HTERT RPE-1 (cell line): ENCODE results near the gene RAB12.
"Not testable (repeated sequence)": the region's sequence is repeated elsewhere in the genome, so short reads cannot be mapped to it uniquely, and the experiment has no call there.

ENCODE experiments used
- in situ Hi-C: fragments of 300-500 bp; cut with MboI; formaldehyde crosslinking; loops from 4 replicates; pipeline ENCODE4 v1.14.3; 2020; ENCODE audit warnings: low sequenced_read_pairs

The RAB12 gene

DNA sequence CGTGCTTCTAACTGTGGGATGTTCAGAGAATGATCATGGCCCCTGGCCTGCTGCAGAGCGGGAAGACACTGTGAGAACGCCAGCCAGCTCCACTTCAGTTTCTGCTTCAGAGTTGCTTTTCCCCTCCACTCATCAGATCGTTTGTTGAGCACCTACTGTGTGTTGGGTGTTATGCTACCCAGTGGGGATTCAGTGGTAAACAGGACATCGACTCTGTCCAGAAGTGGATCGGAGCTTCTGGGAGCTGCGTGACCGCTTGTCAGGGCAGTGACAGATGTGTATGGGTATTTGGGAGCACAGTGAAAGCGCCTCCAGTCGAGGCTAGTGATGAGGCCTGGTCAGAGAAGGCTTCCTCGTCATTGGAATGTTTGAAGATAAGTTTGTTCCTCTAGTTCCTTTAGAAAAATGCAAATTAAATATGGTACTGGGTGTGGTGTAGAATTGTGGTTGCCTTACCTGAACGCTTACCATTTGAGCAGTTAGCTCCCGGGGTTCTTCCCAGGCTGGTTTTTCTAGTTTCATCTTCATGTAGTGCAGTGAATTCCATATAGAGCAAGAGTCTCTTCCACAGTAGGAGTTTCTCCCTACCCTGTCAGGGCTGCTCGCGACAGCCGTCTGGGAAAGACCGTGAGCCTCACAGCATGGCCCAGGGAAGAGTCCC is 2.8 kb downstream of the RAB12 start:
- in situ Hi-C loops = no loop called here

DNA sequence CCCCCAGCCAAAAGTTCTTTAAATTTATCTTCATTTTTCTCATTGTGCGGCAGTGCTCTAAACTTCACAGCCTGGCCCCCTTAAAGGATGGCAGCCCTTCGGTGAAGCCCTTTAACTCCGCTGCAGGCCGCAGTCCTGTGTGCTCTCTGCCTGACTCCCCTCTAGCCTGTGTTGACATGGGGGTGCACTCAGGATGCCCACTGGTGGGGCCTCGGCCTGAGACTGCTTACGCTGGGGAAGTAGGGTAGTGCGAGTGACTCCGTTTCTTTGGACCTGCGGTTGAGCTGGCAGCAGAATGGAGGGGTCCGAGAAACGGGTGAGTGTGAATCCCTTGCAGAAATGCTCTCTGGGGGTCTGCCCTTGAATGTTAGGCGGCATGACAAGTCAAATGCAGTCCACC is 5.6 kb downstream of the RAB12 start:
- in situ Hi-C loops = no loop called here

DNA sequence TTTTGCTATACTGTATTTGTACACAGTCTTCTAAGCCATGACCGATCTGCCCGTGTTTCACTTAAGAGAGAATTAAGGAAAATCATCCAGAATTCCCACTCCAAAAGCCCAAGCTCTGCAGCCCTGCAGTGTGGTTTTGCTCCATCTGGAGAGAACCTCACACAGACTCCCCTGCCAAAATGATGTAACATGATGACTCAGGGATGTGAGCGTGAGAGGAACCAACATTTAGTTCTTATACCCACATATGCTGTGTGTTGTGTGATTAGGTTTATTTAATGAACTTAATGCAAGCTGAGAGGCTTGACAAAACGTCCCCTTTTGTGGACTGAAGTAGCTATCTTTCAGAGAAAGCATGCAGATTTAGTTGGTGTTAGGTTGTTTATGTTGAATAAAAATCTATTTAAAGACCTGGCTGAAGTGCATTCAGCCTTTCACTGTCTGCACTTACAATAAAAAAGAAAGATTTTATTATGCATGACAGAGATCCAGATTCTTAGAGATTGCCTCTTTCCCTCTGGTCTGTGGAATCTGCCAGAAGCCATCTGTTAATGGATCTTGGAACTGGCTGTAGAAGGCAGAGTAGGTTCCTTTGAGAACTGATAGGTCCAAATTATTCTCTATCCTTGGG is 6.3 kb downstream of the RAB12 start:
- in situ Hi-C loops = no loop called here

DNA sequence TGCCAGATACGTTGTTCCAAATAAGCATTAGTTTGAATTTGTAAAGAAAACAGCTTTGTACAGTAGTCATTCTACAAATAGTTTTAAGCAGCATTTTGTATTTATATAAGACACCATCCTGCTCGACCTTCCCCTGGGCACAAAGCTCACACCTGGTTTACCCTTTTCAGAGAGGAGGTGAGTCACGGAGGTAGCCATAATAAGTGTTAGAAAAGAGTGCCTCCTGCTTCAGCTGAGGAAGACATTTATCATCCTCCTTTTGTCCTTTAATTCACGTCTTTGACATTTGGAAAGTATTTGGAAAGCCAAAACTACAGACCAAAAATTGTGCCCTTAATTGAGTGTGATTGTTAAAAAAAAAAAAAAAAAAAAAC is 6.8 kb downstream of the RAB12 start:
- in situ Hi-C loops = no loop called here

DNA sequence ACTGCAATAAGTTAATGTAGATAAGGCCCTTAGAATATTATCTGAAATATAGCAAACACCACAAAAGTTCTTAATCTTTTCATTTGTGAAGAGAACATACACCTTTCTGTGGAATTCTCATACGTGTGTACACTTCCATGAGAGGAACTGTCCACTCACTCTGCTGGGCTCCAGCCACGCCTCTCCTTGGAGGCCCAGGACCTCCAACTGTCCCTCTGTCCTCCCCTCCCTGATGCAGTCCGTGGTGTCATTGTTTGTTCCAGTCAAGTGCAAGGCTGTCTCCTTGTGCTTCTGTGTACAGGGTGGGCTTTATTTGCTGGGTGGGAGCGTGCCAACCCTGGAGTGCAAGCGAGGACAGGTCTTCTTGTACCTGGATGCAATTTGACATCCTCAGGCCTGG is 8.7 kb downstream of the RAB12 start:
- in situ Hi-C loops = no loop called here

DNA sequence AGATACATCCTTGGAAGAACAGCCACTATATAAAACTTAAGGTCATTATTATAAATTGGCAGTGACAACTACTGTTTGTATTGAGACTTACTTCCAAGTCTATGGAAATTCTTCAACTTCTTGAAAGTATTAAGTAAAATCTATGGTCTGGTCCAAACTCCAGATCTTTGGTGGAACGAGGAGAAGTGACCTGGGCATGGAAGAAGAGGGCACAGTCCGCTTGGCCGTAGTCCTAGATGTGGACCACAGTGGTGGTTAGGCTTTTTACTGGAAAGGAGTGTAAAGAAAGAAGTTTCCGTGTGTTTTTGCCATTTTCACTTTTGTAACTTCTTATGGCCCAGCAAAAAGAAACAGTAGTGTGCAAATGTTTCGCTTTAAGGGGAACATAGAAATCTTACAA is 9.8 kb downstream of the RAB12 start:
- in situ Hi-C loops = no loop called here

DNA sequence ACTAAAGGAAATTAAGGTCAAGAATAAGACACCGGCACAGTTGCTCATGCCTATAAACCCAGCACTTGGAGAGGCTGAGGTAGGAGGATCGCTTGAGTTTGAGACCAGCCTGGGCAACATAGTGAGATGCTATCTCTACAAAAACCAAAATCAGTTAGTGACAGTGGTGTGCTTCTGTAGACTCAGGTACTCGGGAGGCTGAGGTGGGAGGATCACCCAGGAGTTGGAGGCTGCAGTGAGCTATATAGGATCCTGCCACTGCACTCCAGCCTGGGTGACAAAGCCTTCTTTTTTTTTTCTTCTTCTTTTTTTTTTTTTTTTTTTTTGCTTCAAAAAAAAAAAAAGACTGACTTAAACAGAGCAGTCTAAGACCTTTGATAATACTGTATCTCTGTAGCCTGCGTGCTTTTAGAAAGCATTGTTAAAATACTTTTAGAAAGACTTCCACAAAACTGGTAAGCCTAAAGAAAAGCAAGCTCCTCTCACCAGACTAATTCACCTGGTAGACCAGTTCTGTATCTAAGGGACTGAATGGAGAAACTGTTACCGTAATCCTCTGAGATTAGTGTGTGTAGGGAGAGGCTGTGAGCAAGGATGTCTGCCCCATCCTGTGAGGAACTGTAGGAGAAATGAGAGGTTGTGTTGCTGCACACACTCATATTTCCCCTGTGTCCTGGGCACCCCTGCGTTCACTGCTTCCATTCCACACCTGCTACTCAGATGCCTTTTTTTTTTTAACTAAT is 10.8 kb downstream of the RAB12 start:
- in situ Hi-C loops = no loop called here

DNA sequence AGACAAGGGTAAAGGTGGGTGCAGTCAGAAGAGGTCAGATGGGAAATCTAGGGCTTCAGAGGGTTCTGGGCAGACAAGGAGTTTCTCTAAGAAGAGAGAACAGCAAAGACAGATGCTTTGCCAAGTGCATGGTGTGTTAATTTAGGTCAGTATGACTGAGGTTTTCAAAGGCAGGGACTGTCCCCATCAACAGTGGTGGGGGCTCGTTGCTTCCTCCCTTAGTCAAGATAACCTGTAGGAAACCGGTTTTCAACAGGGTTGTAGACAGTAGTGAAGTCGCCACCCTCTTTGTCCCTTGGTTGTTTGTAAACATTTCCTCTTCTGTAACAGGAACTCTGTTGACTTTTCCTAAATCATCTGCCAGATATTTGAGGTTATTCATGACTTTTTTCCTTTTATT is 11.6 kb downstream of the RAB12 start:
- in situ Hi-C loops = no loop called here

DNA sequence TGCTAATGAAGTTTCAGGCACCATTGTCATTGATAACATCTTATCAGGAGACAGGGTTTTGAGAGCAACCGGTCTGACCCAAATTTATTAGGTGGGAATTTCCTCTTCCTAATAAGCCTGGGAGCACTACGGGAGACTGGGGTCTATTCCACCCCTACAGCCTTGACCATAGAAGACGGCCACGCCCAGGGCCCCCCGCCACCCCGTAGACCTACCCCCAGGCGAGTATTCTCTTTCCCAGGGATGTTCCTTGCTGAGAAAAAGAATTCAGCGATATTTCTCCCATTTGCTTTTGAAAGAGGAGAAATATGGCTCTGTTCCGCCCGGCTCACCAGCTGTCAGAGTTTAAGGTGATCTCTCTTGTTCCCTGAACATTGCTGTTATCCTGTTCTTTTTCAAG is 13.4 kb downstream of the RAB12 start:
- in situ Hi-C loops = not testable (repeated sequence)

DNA sequence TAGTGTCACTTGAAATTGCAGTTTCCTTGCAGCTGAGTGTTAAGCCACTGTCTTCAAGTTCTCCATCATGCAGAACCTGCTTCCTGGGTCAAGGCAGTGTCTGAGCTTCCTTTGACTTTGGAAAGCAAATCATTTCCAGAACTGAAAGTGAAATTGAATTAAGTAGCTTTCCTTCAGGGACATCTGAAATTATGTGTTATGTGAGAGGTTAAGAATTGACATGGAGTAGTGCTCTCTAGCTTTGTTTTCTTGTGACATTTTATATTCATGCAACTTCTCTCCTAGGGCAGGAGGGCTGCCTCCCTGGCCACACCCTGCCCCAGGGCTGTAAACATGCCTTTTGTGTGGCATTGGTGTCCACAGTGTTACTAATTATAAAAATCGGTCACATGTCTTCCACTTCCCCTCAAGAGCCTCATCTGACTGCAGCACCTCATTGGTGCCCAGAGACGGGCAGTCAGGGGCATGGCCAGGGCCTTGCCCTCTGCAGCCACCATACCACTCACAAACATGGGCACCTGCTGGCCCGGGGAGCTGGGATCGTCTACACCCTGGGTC is 14.4 kb downstream of the RAB12 start:
- in situ Hi-C loops = no loop called here

DNA sequence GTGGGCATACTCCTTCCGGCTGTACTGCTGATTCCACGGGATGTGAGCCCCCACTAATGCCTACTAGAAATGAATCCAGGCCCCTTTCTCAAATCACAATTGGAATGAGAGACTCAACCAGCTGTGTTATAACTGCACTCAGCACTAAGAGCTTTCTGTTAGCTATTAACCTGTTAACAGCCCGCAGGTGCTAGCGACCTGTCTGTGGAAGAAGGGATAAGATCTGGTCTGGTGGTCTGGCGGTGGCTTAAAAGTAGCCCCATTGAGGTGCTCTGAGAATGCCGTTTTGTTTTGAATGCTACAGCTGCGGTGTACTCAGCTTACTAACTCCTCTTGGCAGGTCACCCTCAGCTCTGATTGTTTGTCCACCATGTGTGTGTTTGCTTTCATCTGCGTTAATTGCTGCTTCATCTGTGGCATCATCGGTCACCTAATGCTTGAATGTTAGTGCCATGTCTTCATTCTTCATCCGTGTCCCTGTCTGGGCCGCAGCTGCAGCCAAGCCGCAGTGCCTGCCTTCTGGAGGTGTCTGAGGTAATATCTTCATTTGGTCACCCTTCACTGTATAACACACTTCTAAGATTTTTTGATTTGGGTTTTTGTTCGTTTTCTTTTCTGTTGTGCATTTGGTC is 16.3 kb downstream of the RAB12 start:
- in situ Hi-C loops = no loop called here

DNA sequence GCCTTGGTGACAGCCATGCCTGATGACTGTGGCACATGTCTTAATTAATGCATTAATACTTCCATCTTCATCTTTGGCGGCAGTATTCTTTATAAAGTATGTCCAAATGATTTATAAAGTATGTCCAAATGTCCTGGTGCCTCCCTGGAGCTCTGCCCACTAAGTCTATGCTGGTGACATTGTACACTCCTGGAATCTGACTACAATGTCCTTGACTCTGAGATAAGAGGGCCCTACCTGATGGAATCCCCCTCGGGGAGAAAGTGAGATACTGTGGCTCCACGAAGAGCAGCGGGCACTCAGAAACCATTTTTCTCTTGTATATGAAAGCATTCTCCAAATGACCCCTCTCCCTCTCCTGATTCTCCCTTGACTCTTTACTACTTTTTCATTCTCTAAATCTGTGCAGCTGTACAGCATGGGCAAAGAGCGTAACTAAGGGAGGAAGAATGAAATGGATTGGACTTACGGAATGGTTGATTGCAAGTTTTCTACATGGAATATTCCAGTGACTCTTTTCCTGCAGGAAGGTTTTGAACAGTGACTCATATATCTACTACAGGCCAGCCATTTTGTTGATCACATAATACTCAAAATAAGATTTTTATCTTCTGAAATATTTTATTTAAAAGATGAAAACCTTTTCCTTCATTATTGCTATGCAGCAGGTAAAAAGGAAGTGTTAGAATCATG is 17.3 kb downstream of the RAB12 start:
- in situ Hi-C loops = no loop called here

DNA sequence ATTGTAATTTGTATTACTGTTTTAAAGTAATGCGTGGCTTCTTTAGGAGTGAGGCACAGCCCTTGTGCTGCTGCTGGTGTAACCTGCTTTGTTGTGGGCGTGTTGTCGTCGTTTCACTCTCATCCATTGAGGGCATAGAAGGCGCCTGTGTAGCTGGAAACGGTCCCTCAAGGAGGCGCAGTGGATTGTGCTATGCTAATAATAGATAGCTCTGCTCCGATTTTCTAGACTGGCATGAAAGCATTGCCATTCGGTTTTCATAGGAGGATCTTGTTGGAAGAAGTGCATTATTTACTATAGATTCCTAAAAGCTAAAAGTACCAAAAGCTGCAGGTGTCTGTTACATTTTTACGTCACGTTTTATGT is 17.9 kb downstream of the RAB12 start:
- in situ Hi-C loops = no loop called here

DNA sequence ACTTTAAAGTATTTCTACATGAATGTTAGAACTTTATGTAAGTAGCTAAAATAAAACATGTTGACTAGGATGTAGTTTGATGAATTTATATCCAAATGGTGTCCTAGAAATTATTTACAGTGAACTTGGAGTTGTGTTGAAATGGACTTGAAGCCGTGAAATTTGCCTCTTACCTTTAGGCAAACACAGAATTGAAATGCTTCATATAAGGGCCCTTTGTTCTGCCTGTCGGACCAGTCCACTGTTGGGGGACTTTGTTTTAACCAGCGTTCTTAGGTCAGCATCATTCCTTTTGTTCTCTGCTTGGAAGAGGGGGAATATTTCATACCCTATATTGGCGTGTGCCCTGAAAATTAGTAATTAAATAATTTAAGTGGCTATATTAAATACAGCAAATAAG is 18.3 kb downstream of the RAB12 start:
- in situ Hi-C loops = no loop called here

DNA sequence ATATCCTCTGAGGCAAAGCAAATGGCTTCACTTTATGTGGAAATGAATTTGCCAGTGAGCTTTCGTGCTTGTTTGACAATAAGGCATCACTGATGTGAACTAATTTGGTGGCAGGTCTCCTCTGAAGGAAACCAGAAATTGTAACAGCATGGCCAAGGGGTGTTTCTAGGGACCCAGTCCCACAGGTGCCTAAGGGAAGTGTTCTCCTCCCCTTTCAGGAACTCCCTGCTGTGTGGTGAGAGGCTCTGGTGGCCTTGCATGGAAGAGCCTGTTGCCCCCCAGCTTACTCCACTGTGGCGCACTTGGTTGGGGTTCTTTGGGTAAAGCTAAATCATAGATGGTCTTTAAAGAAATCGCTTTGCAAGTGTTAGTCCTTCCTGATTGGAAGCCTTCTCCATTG is 20.4 kb downstream of the RAB12 start:
- in situ Hi-C loops = no loop called here

DNA sequence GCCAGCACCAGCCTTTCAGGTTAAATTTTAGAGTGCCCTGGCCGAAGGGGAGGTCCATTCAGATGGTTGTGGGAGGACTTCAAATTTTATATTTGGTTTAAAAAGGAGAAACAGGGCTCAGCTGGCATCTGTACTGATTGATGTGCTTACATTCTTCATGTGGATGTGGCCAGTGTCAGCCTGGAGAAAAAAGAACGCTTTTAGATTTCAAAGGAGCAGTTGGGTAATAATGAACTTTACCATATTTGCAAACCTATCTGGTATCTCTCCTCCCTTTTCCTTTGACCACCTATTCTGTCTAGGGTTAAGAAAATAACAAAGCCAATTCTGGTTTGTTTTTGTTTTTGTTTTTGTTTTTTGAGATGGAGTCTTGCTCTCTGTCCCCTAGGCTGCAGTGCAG is 21.3 kb downstream of the RAB12 start:
- in situ Hi-C loops = no loop called here

DNA sequence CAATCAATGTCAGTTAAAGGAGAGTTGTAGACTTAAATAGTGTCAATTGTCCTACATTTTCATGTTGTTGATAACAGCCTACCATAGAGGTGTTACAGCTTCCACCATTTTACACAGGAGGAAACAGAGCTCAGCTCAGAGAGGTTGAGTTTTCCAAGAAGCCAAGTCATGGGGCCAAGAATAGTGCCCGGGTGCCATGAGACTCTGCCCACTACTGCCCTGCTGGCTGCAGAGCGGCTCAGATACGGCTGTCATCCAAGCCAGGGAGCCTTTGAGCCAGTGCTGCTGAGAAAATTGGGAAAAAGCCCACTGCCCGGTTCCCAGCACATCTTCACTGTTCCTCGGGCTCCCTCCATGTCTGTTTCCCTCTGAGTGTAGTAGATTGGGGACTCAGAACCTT is 22.0 kb downstream of the RAB12 start:
- in situ Hi-C loops = no loop called here

DNA sequence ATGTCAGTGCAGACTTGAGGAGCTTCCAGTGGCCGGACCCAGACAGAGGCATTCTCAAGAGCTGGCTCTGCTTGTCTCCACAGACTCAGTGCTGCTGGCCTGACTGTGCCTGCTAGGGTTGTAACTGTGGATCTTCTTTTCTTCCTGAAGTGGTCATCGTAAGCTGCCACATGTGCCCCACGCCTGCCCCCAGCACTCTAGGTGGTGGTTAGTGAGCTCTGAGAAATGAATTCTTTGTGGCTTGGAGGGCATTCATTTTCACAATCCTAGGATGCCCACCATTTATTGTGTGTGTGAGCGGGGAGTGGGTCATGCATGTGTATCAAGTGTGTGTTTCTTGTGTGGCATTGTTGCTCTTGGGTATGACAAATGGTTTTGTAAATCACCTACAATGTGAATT is 23.1 kb downstream of the RAB12 start:
- in situ Hi-C loops = no loop called here

DNA sequence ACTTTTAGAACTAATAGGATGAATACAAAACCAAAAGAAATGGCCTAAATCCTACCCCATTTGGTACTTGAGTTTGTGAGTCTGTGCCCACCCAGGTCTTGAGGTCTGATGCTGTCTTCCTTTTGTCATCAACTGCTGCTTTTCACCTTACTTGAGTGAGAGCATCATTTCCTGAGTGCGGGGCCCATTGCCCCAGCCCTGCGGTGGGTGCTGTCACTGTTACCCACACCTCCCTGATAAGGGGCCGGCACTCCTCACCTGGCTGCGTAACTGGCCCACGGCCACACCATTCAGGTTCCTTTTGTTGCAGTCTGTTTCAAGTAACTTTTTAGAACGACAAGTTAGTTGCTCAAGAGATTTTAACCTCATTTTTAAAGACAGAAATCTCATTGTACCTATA is 25.3 kb downstream of the RAB12 start:
- in situ Hi-C loops = no loop called here

DNA sequence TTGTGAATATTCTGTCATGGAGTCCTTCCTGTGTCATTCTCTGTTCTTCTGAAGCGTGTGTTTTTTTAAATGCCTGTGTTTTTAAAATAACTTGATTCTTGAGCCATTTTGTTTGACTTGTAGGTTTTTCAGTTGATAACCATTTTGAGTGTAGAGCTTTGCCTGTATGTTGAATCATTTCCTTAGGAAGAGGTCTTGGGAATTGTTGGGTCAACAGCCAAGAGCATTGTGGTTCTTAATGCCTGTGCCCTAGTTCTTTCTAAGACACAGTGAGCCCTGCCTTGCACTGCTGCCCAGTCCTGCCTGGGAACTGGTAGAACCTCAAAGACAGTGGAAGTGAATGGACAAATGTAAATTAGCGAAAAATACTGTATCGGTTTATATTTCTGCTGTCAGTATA is 25.9 kb downstream of the RAB12 start:
- in situ Hi-C loops = no loop called here

DNA sequence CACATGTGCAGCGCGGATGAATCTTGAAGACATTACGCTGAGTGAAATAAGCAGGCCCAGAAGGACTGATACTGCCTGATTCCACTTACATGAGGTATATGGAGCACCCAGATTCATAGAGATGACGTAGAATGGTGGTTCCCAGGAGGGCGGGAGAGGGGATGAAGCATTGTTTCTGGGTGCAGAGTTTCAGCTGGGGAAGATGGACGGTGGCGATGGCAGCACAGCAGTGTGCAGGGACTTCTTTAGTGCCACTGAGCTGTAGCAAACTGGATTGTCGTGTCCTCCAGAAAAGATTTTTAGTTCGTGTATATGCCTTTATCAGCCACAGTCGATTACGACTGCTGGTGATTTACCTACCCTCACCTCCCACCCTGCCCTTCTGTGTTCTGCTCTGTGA is 30.5 kb downstream of the RAB12 start:
- in situ Hi-C loops = no loop called here
